Measurements from ENCODE around the gene CYTH2. TPM values are rescaled to one million over a fixed set of nuclear protein-coding genes. Genes with fewer than 3 reads are reported as not detected.

CYTH2 gene
- 48.9 to 61.7 TPM (median 55.6 TPM) in 5 replicates for total RNA-seq (2022; extraction: Qiagen RNA extraction; ENCODE audit: low read depth)

GRCh38 chr19:48469289-48469881 lies at the start of gene CYTH2:
CYTH2 (plus strand) TSS chr19:48469369; CDS start chr19:48469508, 139 bp downstream.

GRCh38 chr19:48445606-48446481 lies 23.3 kb upstream of the CYTH2 start, which contains the start of gene GRWD1:
GRWD1 (plus strand) TSS chr19:48445983; CDS start chr19:48446006, 23 bp downstream.

GRCh38 chr19:48455171-48455907 lies 13.8 kb upstream of the CYTH2 start, which contains the start of gene KCNJ14:
KCNJ14 (plus strand) TSS chr19:48455574; CDS start chr19:48461725, 6,151 bp downstream.

GRCh38 chr19:48511800-48512503 lies 42.8 kb downstream of the CYTH2 start, which contains the start of gene LMTK3:
LMTK3 (minus strand) TSS chr19:48511835; CDS start chr19:48511576, 259 bp downstream.

Other genes with a start within 250 kb of the CYTH2 start
- gene CARD8, start 213.5 kb upstream of the CYTH2 start, total RNA-seq (2022; extraction: Qiagen RNA extraction; ENCODE audit: low read depth) = 17.0 to 21.3 TPM (median 18.9 TPM) in 5 replicates
- gene ZNF114, start 199.3 kb upstream of the CYTH2 start, total RNA-seq (2022; extraction: Qiagen RNA extraction; ENCODE audit: low read depth) = 4.3 to 6.8 TPM (median 5.3 TPM) in 5 replicates
- 462 to 509 TPM (median 474 TPM) in 5 replicates for gene EMP3, start 143.8 kb upstream of the CYTH2 start, total RNA-seq (2022; extraction: Qiagen RNA extraction; ENCODE audit: low read depth)
- gene TMEM143, start 105.4 kb upstream of the CYTH2 start, total RNA-seq (2022; extraction: Qiagen RNA extraction; ENCODE audit: low read depth) = 3.1 to 5.4 TPM (median 4.7 TPM) in 5 replicates
- 2.2 to 4.0 TPM (median 3.3 TPM) in 5 replicates for gene SYNGR4, start 105.0 kb upstream of the CYTH2 start, total RNA-seq (2022; extraction: Qiagen RNA extraction; ENCODE audit: low read depth)
- gene KDELR1, start 77.8 kb upstream of the CYTH2 start, total RNA-seq (2022; extraction: Qiagen RNA extraction; ENCODE audit: low read depth) = 379 to 446 TPM (median 415 TPM) in 5 replicates
- 7.2 to 10.9 TPM (median 9.5 TPM) in 5 replicates for gene GRIN2D, start 75.7 kb upstream of the CYTH2 start, total RNA-seq (2022; extraction: Qiagen RNA extraction; ENCODE audit: low read depth)
- 101 to 132 TPM (median 125 TPM) in 5 replicates for gene GRWD1, start 23.4 kb upstream of the CYTH2 start, total RNA-seq (2022; extraction: Qiagen RNA extraction; ENCODE audit: low read depth)
- 1.4 to 2.0 TPM (median 1.6 TPM) in 5 replicates for gene KCNJ14, start 13.8 kb upstream of the CYTH2 start, total RNA-seq (2022; extraction: Qiagen RNA extraction; ENCODE audit: low read depth)
- gene LMTK3, start 42.5 kb downstream of the CYTH2 start, total RNA-seq (2022; extraction: Qiagen RNA extraction; ENCODE audit: low read depth) = 2.7 to 4.7 TPM (median 4.4 TPM) in 5 replicates
- gene SULT2B1, start 82.8 kb downstream of the CYTH2 start, total RNA-seq (2022; extraction: Qiagen RNA extraction; ENCODE audit: low read depth) = 12.3 to 17.8 TPM (median 15.5 TPM) in 5 replicates
- gene SPACA4, start 137.4 kb downstream of the CYTH2 start, total RNA-seq (2022; extraction: Qiagen RNA extraction; ENCODE audit: low read depth) = 0.07 TPM in 1 of 5 replicates, not detected in the others
- 0.13 to 0.66 TPM (median 0.17 TPM) in 4 of 5 replicates, not detected in the other for gene FAM83E, start 145.7 kb downstream of the CYTH2 start, total RNA-seq (2022; extraction: Qiagen RNA extraction; ENCODE audit: low read depth)
- 3,161 to 3,592 TPM (median 3,413 TPM) in 5 replicates for gene RPL18, start 149.8 kb downstream of the CYTH2 start, total RNA-seq (2022; extraction: Qiagen RNA extraction; ENCODE audit: low read depth)
- 10.2 to 19.0 TPM (median 17.9 TPM) in 5 replicates for gene SPHK2, start 150.1 kb downstream of the CYTH2 start, total RNA-seq (2022; extraction: Qiagen RNA extraction; ENCODE audit: low read depth)
- gene DBP, start 168.0 kb downstream of the CYTH2 start, total RNA-seq (2022; extraction: Qiagen RNA extraction; ENCODE audit: low read depth) = 1.4 to 3.5 TPM (median 2.5 TPM) in 5 replicates
- 8.7 to 12.3 TPM (median 9.7 TPM) in 5 replicates for gene CA11, start 176.8 kb downstream of the CYTH2 start, total RNA-seq (2022; extraction: Qiagen RNA extraction; ENCODE audit: low read depth)
- gene NTN5, start 203.6 kb downstream of the CYTH2 start, total RNA-seq (2022; extraction: Qiagen RNA extraction; ENCODE audit: low read depth) = 0.10 to 0.25 TPM (median 0.20 TPM) in 4 of 5 replicates, not detected in the other
- not detected in 5 replicates for gene FUT2, start 226.6 kb downstream of the CYTH2 start, total RNA-seq (2022; extraction: Qiagen RNA extraction; ENCODE audit: low read depth)

All from A549 treated with CpdA at 1 μM for 4 hours (cell line).